Left ventricle myocardium inferior (tissue), 1 donor: ENCODE data around the gene ZBTB21. TPM values are rescaled to one million over a fixed set of nuclear protein-coding genes. Genes with fewer than 3 reads are reported as not detected.

Experiments used
- DNase-seq: peaks from one replicate; pipeline ENCODE4 v3.0.0-alpha.2; 2020
- H3K27ac ChIP-seq: fragments of 200-600 bp; replicated peaks from 2 replicates; pipeline ENCODE4 v1.8.0; 2021
- H3K27me3 ChIP-seq: fragments of 200-600 bp; 2 replicates; pipeline ENCODE4 v1.8.0; 2021; ENCODE audit warnings: low read depth
- H3K36me3 ChIP-seq: fragments of 200-600 bp; 2 replicates; pipeline ENCODE4 v1.8.0; 2021
- H3K4me1 ChIP-seq: fragments of 200-600 bp; 2 replicates; pipeline ENCODE4 v1.8.0; 2021
- H3K4me3 ChIP-seq: fragments of 200-600 bp; 2 replicates; pipeline ENCODE4 v1.8.0; 2021; ENCODE audit warnings: mild to moderate bottlenecking, moderate library complexity
- H3K9me3 ChIP-seq: fragments of 200-600 bp; replicated peaks from 2 replicates; pipeline ENCODE4 v1.8.0; 2021
- CTCF ChIP-seq: fragments of 200-600 bp; IDR thresholded peaks from 2 replicates; pipeline ENCODE4 v1.8.0; 2021; ENCODE audit warnings: antibody characterized with exemption, mild to moderate bottlenecking, borderline replicate concordance
- intact Hi-C: fragments of 100-400 bp; cut with micrococcal nuclease; formaldehyde crosslinking; loops from one replicate; pipeline ENCODE4 v1.11.0; 2022
- total RNA-seq: library from RNA; stranded (reverse); fragmentation: NEBNext Ultra II Directional; extraction: Animal tissue kit (Norgen Biotek cat#: 25700); gene quantifications from one replicate; pipeline ENCODE4 v1.2.1, GENCODE V29; 2021
- donor health status: DM: no; HTN: yes; CAD: no; lungs with severe emphysema.

ZBTB21 gene
- total RNA-seq, 1 donor from 2014 or later = 4.9 TPM

GRCh38 chr21:42039470-42039901 is 29.3 kb upstream of the ZBTB21 start:
- no peak for DNase-seq
- intact Hi-C loops = no loop called here
- Histone ChIP-seq H3K4me1 (no peaks in the 10 kb centered on the region), H3K9me3 (no peaks in the 10 kb centered on the region), H3K4me3 (no peak overlapping the region), H3K27ac (peak overlapping the region; percentile 23), H3K36me3 (no peaks in the 10 kb centered on the region), H3K27me3 (peaks cover 11% of the 10 kb centered on the region)
- no peak for TF ChIP-seq CTCF

- TF ChIP-seq CTCF = no peak
- no peak for DNase-seq
- intact Hi-C loops = no loop called here
- peaks cover 11% of the 10 kb centered on the region for H3K27me3 ChIP-seq
- H3K4me1 ChIP-seq = no peaks in the 10 kb centered on the region
- no peak overlapping the region for H3K4me3 ChIP-seq
- H3K36me3 ChIP-seq = no peaks in the 10 kb centered on the region
- no peak overlapping the region for H3K27ac ChIP-seq
- no peaks in the 10 kb centered on the region for H3K9me3 ChIP-seq
Measured at GRCh38 chr21:42038826-42039425, 28.8 kb upstream of the ZBTB21 start.

GRCh38 chr21:42038393-42038792 is 28.2 kb upstream of the ZBTB21 start:
- Histone ChIP-seq H3K9me3 (no peaks in the 10 kb centered on the region), H3K27ac (no peak overlapping the region), H3K36me3 (no peaks in the 10 kb centered on the region), H3K27me3 (peaks cover 11% of the 10 kb centered on the region), H3K4me3 (no peak overlapping the region), H3K4me1 (no peaks in the 10 kb centered on the region)
- no peak for DNase-seq
- intact Hi-C loops = no loop called here
- no peak for TF ChIP-seq CTCF

GRCh38 chr21:42037943-42038342 is 27.8 kb upstream of the ZBTB21 start:
- no peaks in the 10 kb centered on the region for H3K9me3 ChIP-seq
- peaks cover 11% of the 10 kb centered on the region for H3K27me3 ChIP-seq
- H3K4me1 ChIP-seq = no peaks in the 10 kb centered on the region
- no peak overlapping the region for H3K4me3 ChIP-seq
- no peaks in the 10 kb centered on the region for H3K36me3 ChIP-seq
- H3K27ac ChIP-seq = no peak overlapping the region
- TF ChIP-seq CTCF = no peak
- no peak for DNase-seq
- intact Hi-C loops = no loop called here

GRCh38 chr21:42037516-42037915 is 27.4 kb upstream of the ZBTB21 start:
- Histone ChIP-seq H3K36me3 (no peaks in the 10 kb centered on the region), H3K4me3 (no peak overlapping the region), H3K9me3 (no peaks in the 10 kb centered on the region), H3K27me3 (peaks cover 11% of the 10 kb centered on the region), H3K4me1 (no peaks in the 10 kb centered on the region), H3K27ac (no peak overlapping the region)
- DNase-seq = no peak
- intact Hi-C loops = no loop called here
- TF ChIP-seq CTCF = no peak
